Amniotic stem cell (primary cell): Measurements from ENCODE around the gene LLGL2.
A peak's percentile ranks its signal among the peaks of the same experiment; 100 is the strongest.
"Not testable (repeated sequence)": the region's sequence is repeated elsewhere in the genome, so short reads cannot be mapped to it uniquely, and the experiment has no call there.

Source experiments
- DNase-seq: peaks from one replicate; lab custom pipeline; 2025; lab: John Stamatoyannopoulos, UW

Gene LLGL2

GRCh38 chr17:75570772-75571171 is 45.3 kb downstream of the LLGL2 start:
- DNase-seq: no peak

GRCh38 chr17:75571197-75571884 is 45.8 kb downstream of the LLGL2 start:
- DNase-seq: no peak

GRCh38 chr17:75571885-75572215 is 46.4 kb downstream of the LLGL2 start:
- no peak for DNase-seq

- no peak for DNase-seq
Observed at GRCh38 chr17:75572713-75573539, 47.4 kb downstream of the LLGL2 start.

GRCh38 chr17:75573540-75573957 is 48.1 kb downstream of the LLGL2 start:
- DNase-seq: no peak

GRCh38 chr17:75573994-75574393 is 48.5 kb downstream of the LLGL2 start:
- DNase-seq: no peak

- DNase-seq: no peak
Observed at GRCh38 chr17:75574404-75575036, 49.0 kb downstream of the LLGL2 start.

GRCh38 chr17:75575197-75575596 is 49.7 kb downstream of the LLGL2 start:
- DNase-seq: no peak

GRCh38 chr17:75575728-75576127 is 50.2 kb downstream of the LLGL2 start:
- no peak for DNase-seq

GRCh38 chr17:75576661-75577060 is 51.2 kb downstream of the LLGL2 start:
- no peak for DNase-seq

- not testable (repeated sequence) for DNase-seq
Observed at GRCh38 chr17:75581121-75581725, 55.7 kb downstream of the LLGL2 start.

GRCh38 chr17:75583197-75583596 is 57.7 kb downstream of the LLGL2 start:
- not testable (repeated sequence) for DNase-seq

- DNase-seq: no peak
Observed at GRCh38 chr17:75584849-75585175, 59.3 kb downstream of the LLGL2 start.

- no peak for DNase-seq
Observed at GRCh38 chr17:75587675-75588595, 62.4 kb downstream of the LLGL2 start, which contains the start of gene MYO15B. Gene MYO15B (plus strand): TSS chr17:75587800. CDS start chr17:75588058, 258 bp downstream.

GRCh38 chr17:75588596-75589011 is 63.1 kb downstream of the LLGL2 start:
- DNase-seq: no peak

GRCh38 chr17:75589012-75589918 is 63.8 kb downstream of the LLGL2 start:
- peak; percentile 67 for DNase-seq

GRCh38 chr17:75589919-75590303 is 64.4 kb downstream of the LLGL2 start:
- no peak for DNase-seq

- DNase-seq: no peak
Observed at GRCh38 chr17:75590314-75590761, 64.8 kb downstream of the LLGL2 start.

GRCh38 chr17:75590849-75591721 is 65.6 kb downstream of the LLGL2 start:
- DNase-seq: no peak
